ENCODE data around the gene ACBD6.
"Not testable (repeated sequence)": the region's sequence is repeated elsewhere in the genome, so short reads cannot be mapped to it uniquely, and the experiment has no call there.

ACBD6 gene

GRCh38 chr1:180428782-180429695 lies 73.3 kb downstream of the ACBD6 start:
- Histone ChIP-seq H3K4me3 (ENCODE audit: insufficient read depth, low read depth, low read length, poor library complexity, severe bottlenecking) (no peak overlapping the region), H3K27me3 (replicated peaks; ENCODE audit: control insufficient read depth, insufficient read depth, low read length, poor library complexity, severe bottlenecking) (no peaks in the 10 kb centered on the region), H3K36me3 (ENCODE audit: control insufficient read depth, insufficient read depth, low read length) (no peaks in the 10 kb centered on the region), H3K27ac (ENCODE audit: insufficient read depth, low read length, poor library complexity, severe bottlenecking) (no peak overlapping the region), H3K4me1 (ENCODE audit: control insufficient read depth, insufficient read depth, low read length, poor library complexity, severe bottlenecking) (no peaks in the 10 kb centered on the region), H3K9me3 (ENCODE audit: control insufficient read depth, low read length) (no peaks in the 10 kb centered on the region)
- DNase-seq: no peak

GRCh38 chr1:180425952-180426351 lies 76.4 kb downstream of the ACBD6 start:
- no peak overlapping the region for H3K27ac ChIP-seq (ENCODE audit: insufficient read depth, low read length, poor library complexity, severe bottlenecking)
- no peaks in the 10 kb centered on the region for H3K27me3 ChIP-seq (replicated peaks; ENCODE audit: control insufficient read depth, insufficient read depth, low read length, poor library complexity, severe bottlenecking)
- no peaks in the 10 kb centered on the region for H3K4me1 ChIP-seq (ENCODE audit: control insufficient read depth, insufficient read depth, low read length, poor library complexity, severe bottlenecking)
- no peak for DNase-seq
- no peak overlapping the region for H3K4me3 ChIP-seq (ENCODE audit: insufficient read depth, low read depth, low read length, poor library complexity, severe bottlenecking)
- no peaks in the 10 kb centered on the region for H3K36me3 ChIP-seq (ENCODE audit: control insufficient read depth, insufficient read depth, low read length)
- no peaks in the 10 kb centered on the region for H3K9me3 ChIP-seq (ENCODE audit: control insufficient read depth, low read length)

- Histone ChIP-seq H3K27me3 (replicated peaks; ENCODE audit: control insufficient read depth, insufficient read depth, low read length, poor library complexity, severe bottlenecking) (no peaks in the 10 kb centered on the region), H3K36me3 (ENCODE audit: control insufficient read depth, insufficient read depth, low read length) (no peaks in the 10 kb centered on the region), H3K9me3 (ENCODE audit: control insufficient read depth, low read length) (no peaks in the 10 kb centered on the region), H3K27ac (ENCODE audit: insufficient read depth, low read length, poor library complexity, severe bottlenecking) (no peak overlapping the region), H3K4me1 (ENCODE audit: control insufficient read depth, insufficient read depth, low read length, poor library complexity, severe bottlenecking) (no peaks in the 10 kb centered on the region), H3K4me3 (ENCODE audit: insufficient read depth, low read depth, low read length, poor library complexity, severe bottlenecking) (no peak overlapping the region)
- no peak for DNase-seq
These were observed 77.4 kb downstream of the ACBD6 start for GRCh38 chr1:180424848-180425457.

GRCh38 chr1:180421614-180422013 lies 80.8 kb downstream of the ACBD6 start:
- Histone ChIP-seq H3K27me3 (replicated peaks; ENCODE audit: control insufficient read depth, insufficient read depth, low read length, poor library complexity, severe bottlenecking) (no peaks in the 10 kb centered on the region), H3K9me3 (ENCODE audit: control insufficient read depth, low read length) (no peaks in the 10 kb centered on the region), H3K4me3 (ENCODE audit: insufficient read depth, low read depth, low read length, poor library complexity, severe bottlenecking) (no peak overlapping the region), H3K4me1 (ENCODE audit: control insufficient read depth, insufficient read depth, low read length, poor library complexity, severe bottlenecking) (no peaks in the 10 kb centered on the region), H3K36me3 (ENCODE audit: control insufficient read depth, insufficient read depth, low read length) (no peaks in the 10 kb centered on the region), H3K27ac (ENCODE audit: insufficient read depth, low read length, poor library complexity, severe bottlenecking) (no peak overlapping the region)
- DNase-seq: no peak

GRCh38 chr1:180421145-180421544 lies 81.2 kb downstream of the ACBD6 start:
- H3K4me3 ChIP-seq (ENCODE audit: insufficient read depth, low read depth, low read length, poor library complexity, severe bottlenecking); H3K36me3 ChIP-seq (ENCODE audit: control insufficient read depth, insufficient read depth, low read length); H3K9me3 ChIP-seq (ENCODE audit: control insufficient read depth, low read length); DNase-seq; H3K27ac ChIP-seq (ENCODE audit: insufficient read depth, low read length, poor library complexity, severe bottlenecking); H3K27me3 ChIP-seq (replicated peaks; ENCODE audit: control insufficient read depth, insufficient read depth, low read length, poor library complexity, severe bottlenecking); H3K4me1 ChIP-seq (ENCODE audit: control insufficient read depth, insufficient read depth, low read length, poor library complexity, severe bottlenecking): not testable (repeated sequence)

GRCh38 chr1:180415985-180416633 lies 86.3 kb downstream of the ACBD6 start:
- Histone ChIP-seq H3K27me3 (replicated peaks; ENCODE audit: control insufficient read depth, insufficient read depth, low read length, poor library complexity, severe bottlenecking) (no peaks in the 10 kb centered on the region), H3K4me1 (ENCODE audit: control insufficient read depth, insufficient read depth, low read length, poor library complexity, severe bottlenecking) (no peaks in the 10 kb centered on the region), H3K4me3 (ENCODE audit: insufficient read depth, low read depth, low read length, poor library complexity, severe bottlenecking) (no peak overlapping the region), H3K27ac (ENCODE audit: insufficient read depth, low read length, poor library complexity, severe bottlenecking) (no peak overlapping the region), H3K9me3 (ENCODE audit: control insufficient read depth, low read length) (no peaks in the 10 kb centered on the region), H3K36me3 (ENCODE audit: control insufficient read depth, insufficient read depth, low read length) (no peaks in the 10 kb centered on the region)
- no peak for DNase-seq

GRCh38 chr1:180415236-180415848 lies 87.0 kb downstream of the ACBD6 start:
- Histone ChIP-seq H3K27me3 (replicated peaks; ENCODE audit: control insufficient read depth, insufficient read depth, low read length, poor library complexity, severe bottlenecking) (no peaks in the 10 kb centered on the region), H3K9me3 (ENCODE audit: control insufficient read depth, low read length) (no peaks in the 10 kb centered on the region), H3K36me3 (ENCODE audit: control insufficient read depth, insufficient read depth, low read length) (no peaks in the 10 kb centered on the region), H3K4me3 (ENCODE audit: insufficient read depth, low read depth, low read length, poor library complexity, severe bottlenecking) (no peak overlapping the region), H3K27ac (ENCODE audit: insufficient read depth, low read length, poor library complexity, severe bottlenecking) (no peak overlapping the region), H3K4me1 (ENCODE audit: control insufficient read depth, insufficient read depth, low read length, poor library complexity, severe bottlenecking) (no peaks in the 10 kb centered on the region)
- no peak for DNase-seq

- Histone ChIP-seq H3K27ac (ENCODE audit: insufficient read depth, low read length, poor library complexity, severe bottlenecking) (no peak overlapping the region), H3K27me3 (replicated peaks; ENCODE audit: control insufficient read depth, insufficient read depth, low read length, poor library complexity, severe bottlenecking) (no peaks in the 10 kb centered on the region), H3K4me1 (ENCODE audit: control insufficient read depth, insufficient read depth, low read length, poor library complexity, severe bottlenecking) (no peaks in the 10 kb centered on the region), H3K36me3 (ENCODE audit: control insufficient read depth, insufficient read depth, low read length) (peaks cover 3% of the 10 kb centered on the region), H3K4me3 (ENCODE audit: insufficient read depth, low read depth, low read length, poor library complexity, severe bottlenecking) (no peak overlapping the region), H3K9me3 (ENCODE audit: control insufficient read depth, low read length) (no peaks in the 10 kb centered on the region)
- no peak for DNase-seq
These were observed 89.8 kb downstream of the ACBD6 start for GRCh38 chr1:180412583-180412982.

- not testable (repeated sequence) for H3K27ac ChIP-seq (ENCODE audit: insufficient read depth, low read length, poor library complexity, severe bottlenecking); H3K36me3 ChIP-seq (ENCODE audit: control insufficient read depth, insufficient read depth, low read length); H3K4me3 ChIP-seq (ENCODE audit: insufficient read depth, low read depth, low read length, poor library complexity, severe bottlenecking); H3K27me3 ChIP-seq (replicated peaks; ENCODE audit: control insufficient read depth, insufficient read depth, low read length, poor library complexity, severe bottlenecking); H3K4me1 ChIP-seq (ENCODE audit: control insufficient read depth, insufficient read depth, low read length, poor library complexity, severe bottlenecking); H3K9me3 ChIP-seq (ENCODE audit: control insufficient read depth, low read length); DNase-seq
These were observed 94.2 kb downstream of the ACBD6 start for GRCh38 chr1:180408128-180408527.
